Activated naive CD4-positive, alpha-beta T cell treated with anti-CD3 and anti-CD28 coated beads, Interleukin-2, amount 10 ng/mL, durations not matched to agents 7 days and 5 days (primary cell): ENCODE results near the gene ERRFI1.

ENCODE experiments used
- CTCF ChIA-PET: fragments of 350-600 bp; sonication (Branson Sonifier 250); formaldehyde crosslinking; loops from one replicate; lab custom pipeline; 2021; ENCODE audit warnings: antibody characterized with exemption; lab: Charles Lee
- DNase-seq: peaks from one replicate; pipeline ENCODE4 v3.0.0-alpha.2; 2020
- H3K27ac Mint-ChIP-seq: one replicate; pipeline ENCODE4 v1.8.0; 2021; ENCODE audit warnings: mild to moderate bottlenecking, moderate library complexity, mixed read lengths
- H3K27me3 Mint-ChIP-seq: one replicate; pipeline ENCODE4 v1.8.0; 2021; ENCODE audit warnings: mild to moderate bottlenecking, mixed read lengths
- H3K36me3 Mint-ChIP-seq: one replicate; pipeline ENCODE4 v1.8.0; 2021; ENCODE audit warnings: mixed read lengths
- H3K4me1 Mint-ChIP-seq: one replicate; pipeline ENCODE4 v1.8.0; 2021; ENCODE audit warnings: mixed read lengths
- H3K4me3 Mint-ChIP-seq: one replicate; pipeline ENCODE4 v1.8.0; 2021; ENCODE audit warnings: mild to moderate bottlenecking, moderate library complexity, mixed read lengths
- H3K9me3 Mint-ChIP-seq: one replicate; pipeline ENCODE4 v1.8.0; 2021; ENCODE audit warnings: mixed read lengths

The ERRFI1 gene

DNA sequence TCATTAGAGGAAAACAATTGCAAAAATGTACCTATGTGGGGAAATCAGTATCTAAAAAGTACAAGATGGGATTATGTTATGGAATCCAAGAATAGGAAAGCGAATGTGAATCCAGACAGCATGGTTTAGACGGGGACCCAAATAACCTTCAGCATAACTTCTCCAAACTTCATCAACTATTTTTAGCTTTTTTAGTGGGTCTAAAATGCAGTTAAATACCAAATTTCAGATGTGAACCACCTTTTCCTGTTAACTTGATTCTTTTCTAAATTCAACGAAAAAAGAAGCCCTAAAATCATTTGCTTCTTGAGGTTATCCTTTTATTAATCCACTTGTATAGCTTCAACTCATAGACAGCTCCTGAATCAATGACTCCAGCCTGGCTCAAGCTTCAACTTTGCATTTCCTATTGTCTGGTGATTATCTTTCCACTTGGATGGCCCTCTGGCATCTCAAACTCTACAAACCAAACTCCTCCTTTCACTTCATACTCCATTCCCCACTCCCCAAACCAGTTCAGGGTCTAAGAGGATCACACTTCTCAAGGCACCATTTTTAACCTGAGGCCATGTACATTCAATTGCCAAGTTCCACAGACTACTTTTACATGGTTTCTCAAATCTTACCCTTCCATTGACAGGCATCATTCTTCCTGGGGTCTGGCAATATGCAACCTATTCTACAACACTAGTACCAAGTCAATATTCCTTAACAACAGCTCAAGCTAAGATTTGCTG, 7.4 kb downstream of the ERRFI1 start:
- Mint-ChIP-seq H3K4me1 (no peaks in the 10 kb centered on the region), H3K9me3 (no peaks in the 10 kb centered on the region), H3K27me3 (peaks cover 21% of the 10 kb centered on the region), H3K4me3 (no peak overlapping the region), H3K36me3 (no peaks in the 10 kb centered on the region), H3K27ac (no peak overlapping the region)
- CTCF ChIA-PET, result interaction anchor here (0.9 to 9.4 kb wide), 5 partner anchors 12 to 332 kb away, joined by 3 to 105 read pairs (median 5); no protein-coding TSS in a partner anchor
- DNase-seq, result no peak

GRCh38 chr1:8017495-8018197, 8.5 kb downstream of the ERRFI1 start:
- H3K36me3 Mint-ChIP-seq, result no peaks in the 10 kb centered on the region
- no peak for DNase-seq
- H3K4me1 Mint-ChIP-seq, result no peaks in the 10 kb centered on the region
- H3K27me3 Mint-ChIP-seq, result peaks cover 12% of the 10 kb centered on the region
- CTCF ChIA-PET, result interaction anchor here (0.6 to 9.4 kb wide), 8 partner anchors 13 to 316 kb away, joined by 3 to 105 read pairs (median 4); no protein-coding TSS in a partner anchor
- H3K27ac Mint-ChIP-seq, result no peak overlapping the region
- no peaks in the 10 kb centered on the region for H3K9me3 Mint-ChIP-seq
- H3K4me3 Mint-ChIP-seq, result no peak overlapping the region

DNA sequence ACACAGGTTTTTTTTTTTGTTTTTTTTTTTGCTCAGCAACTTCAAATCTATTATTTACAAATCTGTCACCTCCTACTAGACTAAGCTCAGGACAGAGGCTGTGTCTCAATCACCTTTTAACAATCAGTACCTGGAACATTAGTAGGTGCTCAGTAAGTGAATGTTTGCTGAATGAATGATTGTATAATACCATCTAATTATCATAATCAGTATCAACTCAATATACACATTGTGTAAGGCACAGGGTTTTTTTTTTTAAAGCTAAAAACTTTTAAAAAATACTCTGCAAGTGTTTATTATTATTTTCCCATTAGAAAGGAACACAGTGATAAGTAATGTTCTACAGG, 9.2 kb downstream of the ERRFI1 start:
- Mint-ChIP-seq H3K9me3 (no peaks in the 10 kb centered on the region), H3K27me3 (peaks cover 9% of the 10 kb centered on the region), H3K4me3 (no peak overlapping the region), H3K4me1 (no peaks in the 10 kb centered on the region), H3K27ac (no peak overlapping the region), H3K36me3 (no peaks in the 10 kb centered on the region)
- CTCF ChIA-PET, result interaction anchor here (0.6 to 9.4 kb wide), 8 partner anchors 35 to 317 kb away, joined by 3 to 105 read pairs (median 3); no protein-coding TSS in a partner anchor
- DNase-seq, result no peak

DNA sequence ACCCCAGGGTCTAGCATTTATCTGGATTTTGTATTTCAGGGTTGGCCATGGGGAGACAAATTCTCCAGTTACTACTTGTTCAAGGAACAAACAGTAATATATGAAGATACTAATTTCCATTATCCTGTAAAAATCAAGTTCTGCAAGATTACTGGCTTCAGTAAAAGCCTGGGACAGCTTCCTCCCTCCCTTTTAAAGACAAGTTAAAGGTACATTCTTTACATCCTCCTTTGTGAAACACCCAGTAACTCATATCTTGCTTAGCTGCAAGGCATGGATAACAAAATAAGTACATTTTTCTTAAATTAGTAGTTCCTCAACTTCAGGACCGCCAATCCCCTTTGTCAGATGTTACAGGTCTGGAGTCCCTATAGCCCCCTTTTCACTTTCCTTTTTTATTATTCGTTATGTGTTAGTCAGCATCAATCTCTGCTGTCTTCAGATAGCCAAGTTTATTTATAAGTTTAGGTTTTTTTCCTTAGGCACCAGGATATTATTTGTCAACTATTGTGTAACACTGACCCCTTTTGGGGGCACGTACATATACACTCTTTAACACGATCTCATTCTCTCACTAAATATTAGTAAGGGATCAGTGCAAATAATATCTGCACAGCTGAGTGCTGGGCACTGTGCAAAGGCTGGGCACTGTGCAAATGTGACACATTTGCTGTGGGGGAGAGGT, 9.8 kb downstream of the ERRFI1 start:
- no peak for DNase-seq
- Mint-ChIP-seq H3K4me3 (no peak overlapping the region), H3K27ac (no peak overlapping the region), H3K9me3 (no peaks in the 10 kb centered on the region), H3K4me1 (no peaks in the 10 kb centered on the region), H3K27me3 (peaks cover 9% of the 10 kb centered on the region), H3K36me3 (no peaks in the 10 kb centered on the region)
- CTCF ChIA-PET, result interaction anchor here (1.0 to 9.4 kb wide), 19 partner anchors 14 to 343 kb away, joined by 3 to 105 read pairs (median 5); partner anchors contain the start of gene SLC45A1

DNA sequence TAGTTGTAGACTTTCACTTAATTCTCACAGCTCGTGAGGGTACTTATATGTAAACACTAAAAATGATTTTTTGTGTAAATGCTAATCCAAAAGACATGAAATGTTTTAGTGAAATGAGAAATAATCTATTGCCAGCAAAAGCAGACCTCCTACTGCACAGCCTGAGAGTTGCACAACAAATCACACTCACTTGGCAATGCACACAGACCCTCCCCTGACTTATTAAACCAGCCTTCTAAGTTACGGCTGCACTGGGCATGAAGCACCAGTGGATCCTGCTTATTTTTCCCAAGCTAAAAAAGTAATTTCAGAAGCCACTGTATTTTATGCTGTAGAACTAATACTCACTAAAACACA, 10.3 kb downstream of the ERRFI1 start:
- H3K9me3 Mint-ChIP-seq, result no peaks in the 10 kb centered on the region
- H3K27ac Mint-ChIP-seq, result no peak overlapping the region
- no peak for DNase-seq
- CTCF ChIA-PET, result interaction anchor here (1.0 to 9.4 kb wide), 24 partner anchors 9 to 346 kb away, joined by 3 to 105 read pairs (median 5); partner anchors contain the start of gene SLC45A1
- H3K36me3 Mint-ChIP-seq, result no peaks in the 10 kb centered on the region
- peaks cover 9% of the 10 kb centered on the region for H3K27me3 Mint-ChIP-seq
- H3K4me1 Mint-ChIP-seq, result no peaks in the 10 kb centered on the region
- H3K4me3 Mint-ChIP-seq, result no peak overlapping the region

GRCh38 chr1:8015036-8015808, 10.9 kb downstream of the ERRFI1 start:
- Mint-ChIP-seq H3K27me3 (peaks cover 9% of the 10 kb centered on the region), H3K9me3 (no peaks in the 10 kb centered on the region), H3K36me3 (no peaks in the 10 kb centered on the region), H3K4me3 (no peak overlapping the region), H3K4me1 (no peaks in the 10 kb centered on the region), H3K27ac (no peak overlapping the region)
- DNase-seq, result peak; percentile 56
- CTCF ChIA-PET, result interaction anchor here (0.6 to 9.4 kb wide), 35 partner anchors 9 to 833 kb away, joined by 3 to 105 read pairs (median 4); partner anchors contain the start of gene SLC45A1

DNA sequence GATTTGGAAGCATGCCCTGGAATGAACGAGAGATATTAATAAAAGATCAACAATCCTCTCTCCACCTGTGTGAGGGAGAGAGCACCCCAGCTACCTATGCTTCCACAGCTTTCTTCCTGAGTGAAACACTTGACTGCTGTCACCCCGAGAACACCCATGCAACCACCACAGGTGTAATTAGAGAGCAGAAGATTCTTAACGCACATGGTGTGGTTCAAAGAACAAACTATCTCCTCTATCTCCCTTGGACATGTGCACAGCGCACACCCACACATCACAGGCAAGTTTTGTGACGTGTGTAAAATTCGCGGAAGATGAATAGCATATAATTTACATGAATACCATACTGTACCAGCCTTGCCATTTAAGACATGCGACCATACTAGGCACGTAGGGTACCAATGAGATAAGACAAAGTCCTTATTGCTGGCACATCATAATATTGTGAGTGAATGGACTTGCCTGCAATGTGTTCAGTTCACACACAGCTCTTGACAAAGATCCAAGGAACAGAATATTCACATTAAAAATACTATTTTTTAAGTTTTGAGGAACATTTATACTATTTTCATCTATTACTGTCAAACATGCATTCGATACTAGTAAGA, 11.6 kb downstream of the ERRFI1 start:
- no peaks in the 10 kb centered on the region for H3K9me3 Mint-ChIP-seq
- no peaks in the 10 kb centered on the region for H3K36me3 Mint-ChIP-seq
- H3K27me3 Mint-ChIP-seq, result peaks cover 9% of the 10 kb centered on the region
- H3K27ac Mint-ChIP-seq, result no peak overlapping the region
- no peaks in the 10 kb centered on the region for H3K4me1 Mint-ChIP-seq
- CTCF ChIA-PET, result interaction anchor here (0.6 to 9.4 kb wide), 30 partner anchors 10 to 834 kb away, joined by 3 to 105 read pairs (median 4); partner anchors contain the start of gene SLC45A1
- no peak overlapping the region for H3K4me3 Mint-ChIP-seq
- no peak for DNase-seq

DNA sequence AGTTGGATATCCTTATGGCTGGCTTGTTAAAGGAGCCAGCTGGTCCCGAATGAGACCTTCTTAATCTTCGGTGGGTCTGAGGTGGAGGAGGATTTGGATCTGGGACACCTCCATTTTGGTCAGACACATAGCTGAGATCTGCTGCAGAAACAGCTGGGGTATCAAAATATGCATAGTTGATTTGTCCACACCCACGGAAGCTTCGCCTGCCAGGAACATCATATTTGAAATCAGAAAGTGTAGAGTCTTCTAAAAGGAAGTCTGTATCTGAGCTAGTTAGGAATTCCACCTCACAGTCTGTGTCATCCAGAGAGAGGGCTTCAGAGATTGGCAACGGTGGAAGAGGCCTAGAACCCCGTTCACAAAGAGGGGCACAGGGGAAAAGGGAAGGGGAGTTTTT, 12.3 kb downstream of the ERRFI1 start:
- Mint-ChIP-seq H3K27ac (no peak overlapping the region), H3K36me3 (no peaks in the 10 kb centered on the region), H3K9me3 (no peaks in the 10 kb centered on the region), H3K4me3 (no peak overlapping the region), H3K27me3 (peaks cover 2% of the 10 kb centered on the region), H3K4me1 (no peaks in the 10 kb centered on the region)
- no peak for DNase-seq
- CTCF ChIA-PET, result interaction anchor here (0.7 to 9.4 kb wide), 9 partner anchors 14 to 354 kb away, joined by 3 to 105 read pairs (median 11); no protein-coding TSS in a partner anchor

GRCh38 chr1:8013399-8013798, 12.7 kb downstream of the ERRFI1 start:
- Mint-ChIP-seq H3K4me3 (no peak overlapping the region), H3K4me1 (no peaks in the 10 kb centered on the region), H3K27me3 (no peaks in the 10 kb centered on the region), H3K36me3 (no peaks in the 10 kb centered on the region), H3K9me3 (no peaks in the 10 kb centered on the region), H3K27ac (no peak overlapping the region)
- no peak for DNase-seq
- CTCF ChIA-PET, result interaction anchor here (1.1 to 9.4 kb wide), 8 partner anchors 15 to 337 kb away, joined by 3 to 105 read pairs (median 15); no protein-coding TSS in a partner anchor

GRCh38 chr1:8012955-8013354, 13.2 kb downstream of the ERRFI1 start:
- H3K27me3 Mint-ChIP-seq, result no peaks in the 10 kb centered on the region
- H3K4me3 Mint-ChIP-seq, result no peak overlapping the region
- no peaks in the 10 kb centered on the region for H3K36me3 Mint-ChIP-seq
- H3K9me3 Mint-ChIP-seq, result no peaks in the 10 kb centered on the region
- CTCF ChIA-PET, result interaction anchor here (1.1 to 9.4 kb wide), 5 partner anchors 15 to 338 kb away, joined by 3 to 105 read pairs (median 6); no protein-coding TSS in a partner anchor
- no peak overlapping the region for H3K27ac Mint-ChIP-seq
- no peak for DNase-seq
- no peaks in the 10 kb centered on the region for H3K4me1 Mint-ChIP-seq

GRCh38 chr1:8011923-8012858, 13.9 kb downstream of the ERRFI1 start:
- Mint-ChIP-seq H3K9me3 (no peaks in the 10 kb centered on the region), H3K4me3 (no peak overlapping the region), H3K4me1 (no peaks in the 10 kb centered on the region), H3K27me3 (no peaks in the 10 kb centered on the region), H3K36me3 (no peaks in the 10 kb centered on the region), H3K27ac (no peak overlapping the region)
- CTCF ChIA-PET, result interaction anchor here (0.8 to 9.4 kb wide), 7 partner anchors 16 to 346 kb away, joined by 3 to 105 read pairs (median 6); no protein-coding TSS in a partner anchor
- DNase-seq, result no peak

DNA sequence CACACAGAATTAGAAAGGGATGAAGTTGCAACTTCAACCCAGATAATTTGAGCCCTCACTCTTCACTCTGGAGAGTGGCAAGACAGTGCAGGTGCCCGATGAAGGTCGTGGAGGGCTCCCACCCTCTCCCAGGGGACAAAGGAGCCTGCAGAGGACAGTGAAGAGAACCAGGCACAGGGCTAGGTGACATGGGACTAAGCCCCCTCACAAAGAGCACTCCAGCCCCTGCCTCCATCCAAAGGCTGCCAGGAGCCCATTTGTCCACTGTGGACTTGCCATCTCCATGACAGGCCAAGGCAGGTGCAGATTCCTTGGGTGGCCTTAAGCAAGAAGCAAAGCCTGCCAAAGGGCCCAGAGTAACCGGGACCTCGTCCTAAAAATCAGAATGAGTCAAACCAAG, 15.1 kb downstream of the ERRFI1 start:
- H3K4me3 Mint-ChIP-seq, result no peak overlapping the region
- no peaks in the 10 kb centered on the region for H3K27me3 Mint-ChIP-seq
- no peak for DNase-seq
- CTCF ChIA-PET, result interaction anchor here (1.5 kb wide), 1 partner anchor 348 kb away, joined by 3 read pairs; no protein-coding TSS in a partner anchor
- H3K4me1 Mint-ChIP-seq, result no peaks in the 10 kb centered on the region
- no peak overlapping the region for H3K27ac Mint-ChIP-seq
- no peaks in the 10 kb centered on the region for H3K36me3 Mint-ChIP-seq
- H3K9me3 Mint-ChIP-seq, result no peaks in the 10 kb centered on the region
